ENCODE measurements around the gene ANO7. TPM values are rescaled to one million over a fixed set of nuclear protein-coding genes. Genes with fewer than 3 reads are reported as not detected.

Gene ANO7
- total and polyA plus RNA-seq, 2 of the 8 experiments (the other 6 are each of a cell fraction or from before 2014, with no cell fraction given): 3.2 to 6.9 TPM

DNA sequence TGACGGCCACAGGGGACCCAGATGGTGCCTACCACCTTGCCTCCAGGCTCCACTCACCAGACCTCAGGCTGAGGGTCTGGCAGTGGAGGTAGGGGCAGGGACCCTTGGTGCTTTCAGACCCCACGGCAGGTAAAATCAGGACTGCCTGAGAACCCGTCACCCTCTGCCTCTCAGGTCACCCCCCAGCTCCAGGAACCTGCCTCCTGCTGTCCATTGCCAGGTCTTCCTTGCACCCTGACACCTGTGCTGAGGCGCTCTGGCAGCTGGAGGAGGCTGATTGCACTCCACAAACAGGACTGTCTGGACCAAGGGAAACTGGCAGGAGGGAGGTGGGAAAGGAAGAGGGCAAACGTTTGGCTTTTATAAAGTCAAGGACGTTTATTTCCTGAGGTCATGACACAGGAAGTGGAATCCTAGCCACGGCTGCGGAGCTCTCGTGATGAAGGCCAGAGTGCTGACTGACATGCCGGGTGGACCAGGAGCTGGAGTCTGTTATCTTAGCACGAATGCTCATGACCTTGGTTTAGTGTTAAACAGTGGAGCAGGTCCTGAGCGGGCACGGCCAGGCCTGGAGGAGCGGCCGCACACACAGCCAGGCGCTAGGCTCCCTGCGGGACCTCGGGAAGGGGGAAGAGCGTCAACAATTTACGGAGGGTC lies 40.5 kb downstream of the ANO7 start:
- Histone ChIP-seq H2BK5ac (ENCODE audit: low read depth, low read length) (no peak overlapping the region), H2BK20ac (ENCODE audit: low read length) (no peak overlapping the region), H2AFZ (ENCODE audit: low read length) (no peak overlapping the region), H4K5ac (ENCODE audit: insufficient read length, low read depth, low read length) (no peak overlapping the region), H3K23ac (ENCODE audit: insufficient read length) (no peak overlapping the region), H3K56ac (replicated peaks; ENCODE audit: insufficient read length, low read depth, low read length) (no peak overlapping the region), H3K14ac (ENCODE audit: insufficient read length) (no peak overlapping the region), H3K9me3 (ENCODE audit: insufficient read depth in 2 of 2, low read depth in 1 of 2, low read length in 1 of 2) (no peaks in the 10 kb centered on the region), H4K8ac (ENCODE audit: extremely low read depth, insufficient read depth, low read length) (peak overlapping the region; percentile 20), H4K20me1 (replicated peaks in 1 of 2; ENCODE audit: control insufficient read depth in 1 of 2, insufficient read depth in 2 of 2, low read length in 2 of 2) (peaks cover 23 to 32% of the 10 kb centered on the region in 2 experiments), H3K79me1 (ENCODE audit: low read depth, low read length) (peaks cover 3% of the 10 kb centered on the region; the same call in 1 of the 2 replicates), H2BK15ac (ENCODE audit: low read length) (no peak overlapping the region), H3K9ac (replicated peaks in 1 of 4; ENCODE audit: extremely low read depth in 1 of 4, low read depth in 3 of 4, low read length in 3 of 4) (no peak overlapping the region), H3K79me2 (ENCODE audit: control insufficient read depth in 1 of 2, insufficient read depth in 2 of 2, low read length in 2 of 2) (no peaks in the 10 kb centered on the region), H4K91ac (replicated peaks; ENCODE audit: insufficient read length, low read length) (no peak overlapping the region), H2BK120ac (replicated peaks; ENCODE audit: low read depth, low read length) (no peak overlapping the region), H3K4ac (replicated peaks; ENCODE audit: insufficient read length, low read depth, low read length) (no peak overlapping the region), H3K4me1 (replicated peaks in 1 of 4; ENCODE audit: control insufficient read depth in 3 of 4, insufficient read depth in 4 of 4, low read length in 3 of 4) (no peaks in the 10 kb centered on the region), H3K23me2 (ENCODE audit: low read depth, low read length) (no peaks in the 10 kb centered on the region), H3K27ac (ENCODE audit: low read depth, low read length) (no peak overlapping the region), H3K4me2 (ENCODE audit: insufficient read depth in 1 of 2, low read depth in 2 of 2, low read length in 2 of 2) (no peak overlapping the region), H2AK5ac (ENCODE audit: low read depth, low read length) (no peak overlapping the region), H3K27me3 (replicated peaks in 1 of 4; ENCODE audit: control insufficient read depth in 3 of 4, extremely low read depth in 1 of 4, insufficient read depth in 3 of 4, low read length in 3 of 4) (no peaks in the 10 kb centered on the region), H3K36me3 (ENCODE audit: control insufficient read depth in 2 of 4, insufficient read depth in 4 of 4, low read length in 3 of 4) (peaks cover 18 to 45% (median 38%) of the 10 kb centered on the region in 4 experiments), H3K4me3 (ENCODE audit: extremely low read depth in 1 of 4, insufficient read depth in 2 of 4, low read depth in 3 of 4, low read length in 4 of 4) (no peak overlapping the region), H2BK12ac (ENCODE audit: low read depth, low read length) (0 out of 2 replicates have a peak overlapping the region, but pooled peaks have one; percentile 9), H3K18ac (ENCODE audit: extremely low read depth, low read length) (no peak overlapping the region)
- ChIA-PET CTCF (ENCODE audit: partially characterized antibody) (interaction anchor here (1.0 to 1.6 kb wide), 2 partner anchors 10 to 13 kb away, joined by 3 to 4 read pairs; no protein-coding TSS in a partner anchor), POLR2A (ENCODE audit: partially characterized antibody) (interaction anchor here (0.6 kb wide), 1 partner anchor 450 kb away, joined by 3 read pairs; no protein-coding TSS in a partner anchor)
- WGBS, 2 experiments (ENCODE audit: extremely low coverage in 1 of 2, insufficient coverage in 1 of 2, insufficient read length in 1 of 2, insufficient replicate concordance in 2 of 2, low coverage in 1 of 2, low lambda C conversion rate in 2 of 2, missing lambda C conversion rate in 1 of 2): 92% methylated on average over 20 of the region's 20 CpGs; no CpG with 5 or more reads in 1 of the 2 experiments
- no peak for DNase-seq (ENCODE audit: low read depth in 1 of 2, low spot score in 2 of 2)
- FAIRE-seq: no peak
- TF ChIP-seq BCL11A (IDR thresholded peaks at IDR 0.05; ENCODE audit: low read depth in 2 of 2, low read length in 2 of 2): no peak
- TF ChIP-seq BACH1 (IDR thresholded peaks at IDR 0.05; ENCODE audit: low read length): no peak
- TF ChIP-seq SUZ12 (IDR thresholded peaks at IDR 0.05; ENCODE audit: low read length): no peak
- TF ChIP-seq RNF2 (IDR thresholded peaks at IDR 0.05; ENCODE audit: borderline replicate concordance, low read depth, low read length, missing control alignments, poor library complexity, severe bottlenecking): no peak
- TF ChIP-seq CHD1 (IDR thresholded peaks at IDR 0.05; ENCODE audit: low read depth, low read length): no peak
- TF ChIP-seq EP300 (IDR thresholded peaks at IDR 0.05; ENCODE audit: borderline replicate concordance in 1 of 2, low read depth in 2 of 2, low read length in 2 of 2): no peak
- TF ChIP-seq RXRA (IDR thresholded peaks at IDR 0.05; ENCODE audit: insufficient read depth, low read depth, low read length): no peak
- no peak for TF ChIP-seq ZNF274 (IDR thresholded peaks at IDR 0.05; ENCODE audit: borderline replicate concordance, extremely low read depth, low read length)
- no peak for TF ChIP-seq POU5F1 (IDR thresholded peaks at IDR 0.05; ENCODE audit: low read depth, low read length)
